ENCODE results near the gene EIF2S3B.
A peak's percentile ranks its signal among the peaks of the same experiment; 100 is the strongest.

GRCh38 chr12:10501030-10501429 lies 4.7 kb upstream of the EIF2S3B start:
- peak; percentile 28; the same call in 1 of the 2 replicates for TF ChIP-seq CTCF (conservative IDR thresholded peaks at IDR 0.05; ENCODE audit: low read depth, low read length)
- TF ChIP-seq EZH2 (IDR thresholded peaks at IDR 0.05; ENCODE audit: borderline replicate concordance, low read depth, low read length, poor library complexity, severe bottlenecking), result no peak

Measured in A673 (cell line).